ENCODE measurements around the gene UPK1B.

The UPK1B gene

DNA sequence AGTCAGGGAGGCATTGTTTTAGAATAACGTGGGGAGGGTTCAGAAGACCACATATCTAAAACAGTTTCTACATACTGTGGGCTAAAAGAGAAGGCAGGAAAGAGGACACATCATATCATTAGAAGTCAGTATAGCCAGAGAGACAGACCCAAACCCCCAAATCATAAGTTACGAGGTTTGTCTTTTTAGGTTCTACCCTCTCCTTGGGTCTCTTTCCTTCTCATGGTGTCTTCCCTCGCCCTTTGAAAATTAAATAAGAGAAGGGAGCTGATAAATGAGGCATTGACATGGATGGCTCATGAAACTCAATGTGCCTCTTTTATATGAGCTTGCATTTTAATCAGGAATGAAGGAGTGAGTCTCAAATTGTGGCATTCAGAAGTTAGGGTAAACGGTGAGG is 3.4 kb downstream of the UPK1B start:
- H3K9ac ChIP-seq (ENCODE audit: low read length) = no peak overlapping the region
- no peak overlapping the region for H3K4me3 ChIP-seq (ENCODE audit: low read depth, low read length)
- no peaks in the 10 kb centered on the region for H3K9me3 ChIP-seq (ENCODE audit: control insufficient read depth, insufficient read depth, low read depth, low read length)
- no peaks in the 10 kb centered on the region for H3K4me1 ChIP-seq (ENCODE audit: control insufficient read depth, insufficient read depth, low read length)
- H3K27me3 ChIP-seq (ENCODE audit: control insufficient read depth, insufficient read depth, low read length) = peaks cover 9% of the 10 kb centered on the region; the same call in 1 of the 2 replicates
- H3K27ac ChIP-seq (ENCODE audit: low read depth, low read length) = no peak overlapping the region
- no peaks in the 10 kb centered on the region for H3K36me3 ChIP-seq (ENCODE audit: control insufficient read depth, insufficient read depth, low read length)

DNA sequence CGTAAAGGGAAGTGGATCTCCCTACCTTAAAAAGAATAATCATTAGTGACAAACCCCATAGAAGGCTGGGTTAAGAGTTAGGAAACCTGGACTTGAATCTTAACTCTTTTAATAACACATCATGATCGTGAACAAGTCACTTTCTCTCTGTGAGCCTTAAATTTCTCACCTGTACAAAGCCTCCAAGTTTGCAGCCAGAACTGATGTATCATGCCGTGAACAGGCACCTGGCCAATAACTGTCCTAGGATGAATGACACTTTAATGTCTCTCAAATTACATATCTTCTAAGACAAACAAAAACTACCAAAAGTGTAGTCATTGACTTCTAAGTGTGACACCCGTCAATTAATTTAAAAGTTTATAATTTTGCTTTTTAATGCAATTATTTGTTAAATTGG is 3.9 kb downstream of the UPK1B start:
- no peaks in the 10 kb centered on the region for H3K9me3 ChIP-seq (ENCODE audit: control insufficient read depth, insufficient read depth, low read depth, low read length)
- H3K4me3 ChIP-seq (ENCODE audit: low read depth, low read length) = no peak overlapping the region
- H3K27ac ChIP-seq (ENCODE audit: low read depth, low read length) = no peak overlapping the region
- no peaks in the 10 kb centered on the region for H3K4me1 ChIP-seq (ENCODE audit: control insufficient read depth, insufficient read depth, low read length)
- no peaks in the 10 kb centered on the region for H3K36me3 ChIP-seq (ENCODE audit: control insufficient read depth, insufficient read depth, low read length)
- H3K27me3 ChIP-seq (ENCODE audit: control insufficient read depth, insufficient read depth, low read length) = peaks cover 8% of the 10 kb centered on the region; the same call in 1 of the 2 replicates
- H3K9ac ChIP-seq (ENCODE audit: low read length) = no peak overlapping the region

DNA sequence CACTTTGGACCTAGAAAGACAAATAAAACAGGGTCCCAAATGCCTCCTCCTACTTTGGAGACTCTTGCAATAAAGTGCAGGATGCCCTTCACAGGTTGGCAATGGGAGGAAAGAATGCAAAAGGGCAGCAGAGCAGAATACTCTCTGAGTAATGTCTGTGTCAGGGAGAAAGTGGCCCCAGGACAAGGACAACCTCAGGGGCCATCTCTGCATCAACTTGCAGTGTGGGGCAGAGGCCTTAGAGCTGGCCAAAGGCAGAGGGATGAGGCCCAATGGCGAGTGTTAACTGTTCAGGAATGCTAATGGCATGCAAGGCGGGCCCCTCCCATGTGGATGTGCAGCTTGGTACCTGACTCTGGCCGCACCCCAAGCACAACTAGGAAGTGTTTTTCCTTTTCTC is 8.4 kb downstream of the UPK1B start:
- no peaks in the 10 kb centered on the region for H3K4me1 ChIP-seq (ENCODE audit: control insufficient read depth, insufficient read depth, low read length)
- no peaks in the 10 kb centered on the region for H3K9me3 ChIP-seq (ENCODE audit: control insufficient read depth, insufficient read depth, low read depth, low read length)
- no peak overlapping the region for H3K9ac ChIP-seq (ENCODE audit: low read length)
- H3K27ac ChIP-seq (ENCODE audit: low read depth, low read length) = no peak overlapping the region
- no peaks in the 10 kb centered on the region for H3K27me3 ChIP-seq (ENCODE audit: control insufficient read depth, insufficient read depth, low read length)
- H3K4me3 ChIP-seq (ENCODE audit: low read depth, low read length) = no peak overlapping the region
- no peaks in the 10 kb centered on the region for H3K36me3 ChIP-seq (ENCODE audit: control insufficient read depth, insufficient read depth, low read length)

DNA sequence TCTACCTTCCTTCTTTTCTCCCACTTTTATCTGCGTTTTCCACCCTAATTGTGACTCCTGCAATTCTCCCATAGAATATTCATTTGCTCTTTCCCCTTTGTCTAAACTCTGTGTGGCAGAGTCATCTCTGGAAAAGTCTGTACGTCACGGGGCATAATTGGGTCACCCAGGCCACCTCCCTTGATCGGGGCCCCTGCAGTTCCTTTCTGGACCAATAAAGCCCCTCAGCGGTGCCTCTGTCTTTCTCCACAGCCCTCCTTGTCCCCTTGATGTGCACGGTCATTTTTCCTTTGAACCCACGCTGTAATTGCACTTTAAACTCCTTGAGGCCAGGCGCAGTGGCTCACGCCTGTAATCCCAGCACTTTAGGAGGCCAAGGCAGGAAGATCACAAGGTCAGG is 10.7 kb downstream of the UPK1B start:
- H3K27ac ChIP-seq (ENCODE audit: low read depth, low read length) = no peak overlapping the region
- no peaks in the 10 kb centered on the region for H3K36me3 ChIP-seq (ENCODE audit: control insufficient read depth, insufficient read depth, low read length)
- no peaks in the 10 kb centered on the region for H3K4me1 ChIP-seq (ENCODE audit: control insufficient read depth, insufficient read depth, low read length)
- H3K27me3 ChIP-seq (ENCODE audit: control insufficient read depth, insufficient read depth, low read length) = no peaks in the 10 kb centered on the region
- H3K4me3 ChIP-seq (ENCODE audit: low read depth, low read length) = no peak overlapping the region
- H3K9ac ChIP-seq (ENCODE audit: low read length) = no peak overlapping the region
- no peaks in the 10 kb centered on the region for H3K9me3 ChIP-seq (ENCODE audit: control insufficient read depth, insufficient read depth, low read depth, low read length)

- H3K9ac ChIP-seq (ENCODE audit: low read length) = no peak overlapping the region
- no peak overlapping the region for H3K4me3 ChIP-seq (ENCODE audit: low read depth, low read length)
- no peaks in the 10 kb centered on the region for H3K9me3 ChIP-seq (ENCODE audit: control insufficient read depth, insufficient read depth, low read depth, low read length)
- H3K36me3 ChIP-seq (ENCODE audit: control insufficient read depth, insufficient read depth, low read length) = no peaks in the 10 kb centered on the region
- H3K27ac ChIP-seq (ENCODE audit: low read depth, low read length) = no peak overlapping the region
- no peaks in the 10 kb centered on the region for H3K4me1 ChIP-seq (ENCODE audit: control insufficient read depth, insufficient read depth, low read length)
- no peaks in the 10 kb centered on the region for H3K27me3 ChIP-seq (ENCODE audit: control insufficient read depth, insufficient read depth, low read length)
These were observed 11.6 kb downstream of the UPK1B start for GRCh38 chr3:119184796-119185570.

GRCh38 chr3:119187266-119187665 is 13.9 kb downstream of the UPK1B start:
- Histone ChIP-seq H3K4me1 (ENCODE audit: control insufficient read depth, insufficient read depth, low read length) (no peaks in the 10 kb centered on the region), H3K27ac (ENCODE audit: low read depth, low read length) (no peak overlapping the region), H3K4me3 (ENCODE audit: low read depth, low read length) (no peak overlapping the region), H3K9me3 (ENCODE audit: control insufficient read depth, insufficient read depth, low read depth, low read length) (no peaks in the 10 kb centered on the region), H3K27me3 (ENCODE audit: control insufficient read depth, insufficient read depth, low read length) (no peaks in the 10 kb centered on the region), H3K9ac (ENCODE audit: low read length) (no peak overlapping the region), H3K36me3 (ENCODE audit: control insufficient read depth, insufficient read depth, low read length) (no peaks in the 10 kb centered on the region)

GRCh38 chr3:119191800-119192199 is 18.4 kb downstream of the UPK1B start:
- Histone ChIP-seq H3K4me3 (ENCODE audit: low read depth, low read length) (no peak overlapping the region), H3K27me3 (ENCODE audit: control insufficient read depth, insufficient read depth, low read length) (no peaks in the 10 kb centered on the region), H3K9me3 (ENCODE audit: control insufficient read depth, insufficient read depth, low read depth, low read length) (no peaks in the 10 kb centered on the region), H3K9ac (ENCODE audit: low read length) (no peak overlapping the region), H3K36me3 (ENCODE audit: control insufficient read depth, insufficient read depth, low read length) (no peaks in the 10 kb centered on the region), H3K4me1 (ENCODE audit: control insufficient read depth, insufficient read depth, low read length) (no peaks in the 10 kb centered on the region), H3K27ac (ENCODE audit: low read depth, low read length) (no peak overlapping the region)

GRCh38 chr3:119194237-119195150 is 21.1 kb downstream of the UPK1B start:
- H3K27ac ChIP-seq (ENCODE audit: low read depth, low read length) = no peak overlapping the region
- no peaks in the 10 kb centered on the region for H3K4me1 ChIP-seq (ENCODE audit: control insufficient read depth, insufficient read depth, low read length)
- H3K36me3 ChIP-seq (ENCODE audit: control insufficient read depth, insufficient read depth, low read length) = no peaks in the 10 kb centered on the region
- H3K4me3 ChIP-seq (ENCODE audit: low read depth, low read length) = no peak overlapping the region
- no peaks in the 10 kb centered on the region for H3K9me3 ChIP-seq (ENCODE audit: control insufficient read depth, insufficient read depth, low read depth, low read length)
- H3K9ac ChIP-seq (ENCODE audit: low read length) = no peak overlapping the region
- no peaks in the 10 kb centered on the region for H3K27me3 ChIP-seq (ENCODE audit: control insufficient read depth, insufficient read depth, low read length)

GRCh38 chr3:119195151-119195476 is 21.7 kb downstream of the UPK1B start:
- H3K9ac ChIP-seq (ENCODE audit: low read length) = no peak overlapping the region
- H3K9me3 ChIP-seq (ENCODE audit: control insufficient read depth, insufficient read depth, low read depth, low read length) = no peaks in the 10 kb centered on the region
- no peaks in the 10 kb centered on the region for H3K36me3 ChIP-seq (ENCODE audit: control insufficient read depth, insufficient read depth, low read length)
- no peaks in the 10 kb centered on the region for H3K27me3 ChIP-seq (ENCODE audit: control insufficient read depth, insufficient read depth, low read length)
- H3K4me1 ChIP-seq (ENCODE audit: control insufficient read depth, insufficient read depth, low read length) = no peaks in the 10 kb centered on the region
- H3K27ac ChIP-seq (ENCODE audit: low read depth, low read length) = no peak overlapping the region
- H3K4me3 ChIP-seq (ENCODE audit: low read depth, low read length) = no peak overlapping the region

DNA sequence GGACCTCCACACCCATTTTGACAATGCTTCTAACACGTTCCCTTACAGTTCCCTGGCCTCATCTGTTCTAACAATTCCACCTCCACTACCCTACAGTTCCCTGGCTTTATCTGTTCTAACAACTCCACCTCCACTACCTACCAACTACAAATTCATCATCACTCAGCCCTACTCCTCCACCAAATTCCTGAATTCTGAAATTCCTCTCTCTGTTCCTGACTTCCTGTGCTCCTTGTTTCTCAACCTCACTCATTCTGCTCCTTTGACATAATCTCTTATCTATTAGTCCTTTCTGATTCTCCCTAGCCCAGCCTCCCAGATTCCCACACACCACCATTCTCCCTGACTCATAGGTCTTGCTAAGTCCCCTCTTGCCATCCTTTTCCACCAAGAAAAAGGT is 22.5 kb downstream of the UPK1B start:
- H3K36me3 ChIP-seq (ENCODE audit: control insufficient read depth, insufficient read depth, low read length) = no peaks in the 10 kb centered on the region

GRCh38 chr3:119205209-119205608 is 31.8 kb downstream of the UPK1B start:
- Histone ChIP-seq H3K27me3 (ENCODE audit: control insufficient read depth, insufficient read depth, low read length) (no peaks in the 10 kb centered on the region), H3K27ac (ENCODE audit: low read depth, low read length) (no peak overlapping the region), H3K36me3 (ENCODE audit: control insufficient read depth, insufficient read depth, low read length) (peaks cover 10% of the 10 kb centered on the region; the same call in 1 of the 2 replicates), H3K4me1 (ENCODE audit: control insufficient read depth, insufficient read depth, low read length) (peaks cover 8% of the 10 kb centered on the region; the same call in 1 of the 2 replicates), H3K9ac (ENCODE audit: low read length) (no peak overlapping the region), H3K9me3 (ENCODE audit: control insufficient read depth, insufficient read depth, low read depth, low read length) (no peaks in the 10 kb centered on the region), H3K4me3 (ENCODE audit: low read depth, low read length) (no peak overlapping the region)

More for the DNA sequence above, 22.5 kb downstream of the UPK1B start:
- Histone ChIP-seq H3K9me3 (ENCODE audit: control insufficient read depth, insufficient read depth, low read depth, low read length) (no peaks in the 10 kb centered on the region), H3K27me3 (ENCODE audit: control insufficient read depth, insufficient read depth, low read length) (no peaks in the 10 kb centered on the region), H3K9ac (ENCODE audit: low read length) (no peak overlapping the region), H3K4me3 (ENCODE audit: low read depth, low read length) (no peak overlapping the region), H3K27ac (ENCODE audit: low read depth, low read length) (no peak overlapping the region), H3K4me1 (ENCODE audit: control insufficient read depth, insufficient read depth, low read length) (no peaks in the 10 kb centered on the region)
